Right hindlimb (tissue), 1 donor: Measurements from ENCODE around the gene MCCC2.
"Not testable (repeated sequence)": the region's sequence is repeated elsewhere in the genome, so short reads cannot be mapped to it uniquely, and the experiment has no call there.

Source experiments
- DNase-seq: peaks from one replicate; pipeline ENCODE4 v3.0.0-alpha.2; 2018

The MCCC2 gene

DNA sequence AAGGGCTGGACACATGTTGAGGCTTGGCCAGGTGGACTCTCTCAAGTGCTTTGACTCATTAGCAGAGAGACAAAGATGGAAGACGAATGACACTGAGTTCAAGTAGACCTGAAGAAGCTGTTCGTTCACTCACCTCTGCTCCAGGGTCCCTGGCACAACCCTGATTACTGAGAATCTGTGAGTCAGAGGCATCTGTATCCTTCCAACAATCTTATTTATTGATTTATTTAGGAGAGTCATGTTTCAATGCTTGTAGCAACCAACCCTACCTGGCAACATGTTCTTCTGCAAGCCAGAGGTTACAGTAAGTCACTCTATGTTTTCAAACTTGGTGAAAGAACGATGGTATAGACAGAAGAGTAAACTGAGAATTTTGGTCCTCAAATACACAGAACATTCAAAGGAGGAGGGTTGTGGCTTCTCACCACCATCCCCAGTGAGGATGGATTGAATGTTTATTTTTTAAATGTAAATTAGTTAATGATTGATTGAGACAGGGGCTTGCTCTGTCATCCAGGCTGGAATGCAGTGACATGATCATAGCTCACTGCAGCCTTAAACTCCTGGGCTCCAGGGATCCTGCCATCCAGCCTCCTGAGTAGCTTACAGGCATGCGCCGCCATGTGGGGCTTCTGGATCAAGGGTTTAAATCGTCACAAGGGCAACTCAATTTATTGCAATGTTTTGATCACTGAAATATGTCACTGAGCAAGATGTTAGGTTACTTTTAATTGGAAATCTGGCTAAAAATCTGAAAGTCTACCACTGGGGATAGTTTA, 76.2 kb downstream of the MCCC2 start:
- DNase-seq = no peak

DNA sequence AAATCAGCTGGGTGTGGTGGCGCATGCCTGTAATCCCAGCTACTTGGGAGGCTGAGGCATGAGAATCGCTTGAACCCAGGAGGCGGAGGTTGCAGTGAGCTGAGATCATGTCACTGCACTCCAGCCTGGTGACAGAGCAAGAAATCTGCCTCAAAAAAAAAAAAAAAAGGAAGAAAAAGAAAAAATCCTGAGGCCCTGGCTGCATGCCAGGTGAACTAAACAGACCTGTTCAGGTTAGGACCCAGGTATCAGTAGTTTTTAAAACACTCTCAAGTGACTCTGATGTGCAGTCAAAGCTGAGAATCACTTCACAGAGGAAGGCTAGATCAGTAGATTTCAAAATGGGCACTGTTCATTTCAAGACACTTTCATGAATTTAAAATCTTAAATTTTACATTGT, 77.5 kb downstream of the MCCC2 start:
- not testable (repeated sequence) for DNase-seq

DNA sequence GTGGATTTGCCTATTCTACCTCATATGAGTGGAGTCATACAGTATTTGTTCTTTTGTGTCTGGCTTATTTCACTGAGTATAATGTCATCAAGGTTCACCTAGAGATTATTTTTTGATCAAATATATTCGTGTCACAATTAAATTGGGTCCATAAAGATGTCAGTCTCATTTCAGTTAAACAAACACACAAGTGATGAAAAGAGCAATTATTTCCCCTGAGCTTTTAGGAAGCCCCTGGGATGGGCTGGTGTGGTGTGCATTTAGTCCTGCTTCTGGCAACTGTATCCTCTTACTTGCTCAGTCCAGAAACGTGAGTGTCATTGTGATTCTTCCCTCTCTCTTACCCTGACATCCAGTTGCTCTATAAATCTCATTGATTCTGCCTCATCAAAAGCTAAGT, 79.2 kb downstream of the MCCC2 start:
- DNase-seq = no peak

DNA sequence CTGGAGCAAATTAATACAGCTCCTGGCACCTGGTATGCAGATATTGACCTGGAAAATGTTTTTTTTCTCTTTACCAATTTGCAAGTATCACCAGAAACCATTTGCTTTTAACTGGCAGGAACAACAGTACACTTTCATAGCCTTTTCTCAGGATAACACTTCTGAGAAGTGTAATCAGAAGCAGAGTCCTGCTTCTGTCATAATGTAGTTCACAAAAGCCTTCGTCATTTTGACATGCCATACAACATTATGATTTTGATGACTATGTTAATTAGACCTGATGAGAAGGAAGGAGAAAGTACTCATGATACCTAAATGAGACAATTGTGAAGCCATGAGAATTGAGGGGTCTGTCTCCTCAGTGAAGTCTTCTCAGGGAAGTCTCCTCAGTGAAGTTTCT, 90.8 kb downstream of the MCCC2 start:
- DNase-seq = no peak

DNA sequence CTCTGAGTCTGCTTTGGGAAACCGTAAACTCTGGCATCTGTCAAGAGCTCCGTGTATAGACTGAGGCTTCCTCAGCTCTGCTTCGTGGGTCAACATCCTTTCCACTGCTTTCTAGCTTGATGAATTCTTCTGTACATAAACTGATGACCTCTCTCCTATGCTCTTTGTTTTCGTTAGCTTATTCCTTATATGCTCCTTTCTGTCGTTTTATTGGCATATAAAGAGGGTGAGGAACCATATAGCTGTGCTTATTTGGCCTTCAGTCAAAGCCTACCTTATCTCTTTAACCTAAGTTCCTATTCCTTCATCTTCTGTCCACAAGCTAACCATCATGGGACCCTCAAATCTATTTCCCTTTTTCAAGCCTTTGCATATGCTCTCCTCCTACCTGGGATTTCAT, 92.6 kb downstream of the MCCC2 start:
- no peak for DNase-seq

DNA sequence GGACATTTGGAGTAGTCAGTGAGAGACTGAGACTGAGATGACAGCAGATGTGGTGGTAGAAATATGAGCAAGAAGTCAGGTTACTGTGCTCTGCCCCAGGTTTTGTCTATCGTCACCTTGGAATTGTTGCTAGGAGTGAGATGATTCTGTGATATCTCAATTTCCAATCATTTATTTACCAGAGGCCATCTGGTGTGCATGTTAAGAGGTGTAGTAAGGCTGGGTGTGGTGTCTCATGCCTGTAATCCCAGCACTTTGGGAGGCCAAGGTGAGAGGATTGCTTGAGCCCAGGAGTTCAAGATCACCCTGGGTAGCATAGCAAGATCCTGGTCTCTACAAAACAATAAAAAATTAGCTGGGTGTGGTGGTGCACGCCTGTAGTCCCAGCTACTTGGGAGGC, 93.4 kb downstream of the MCCC2 start:
- DNase-seq = no peak

DNA sequence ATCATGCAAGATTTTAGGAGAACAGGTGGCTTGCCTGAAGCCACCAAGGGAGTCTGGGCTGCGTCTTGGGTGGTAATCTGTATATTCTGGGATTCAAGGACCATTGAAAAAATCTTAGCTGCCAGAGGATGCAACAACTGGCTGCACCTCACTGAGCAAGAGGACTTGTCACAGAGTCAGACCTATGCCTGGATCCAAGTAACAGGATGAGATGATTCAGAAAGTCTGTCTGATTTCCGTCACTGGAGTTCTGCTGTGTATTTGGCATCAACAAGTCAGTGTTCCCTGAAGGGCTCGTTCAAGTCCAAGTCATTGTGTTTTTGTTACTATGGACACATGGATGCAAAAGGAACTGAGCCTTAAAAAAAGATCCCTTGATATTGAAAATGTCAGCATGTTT, 94.2 kb downstream of the MCCC2 start:
- no peak for DNase-seq

DNA sequence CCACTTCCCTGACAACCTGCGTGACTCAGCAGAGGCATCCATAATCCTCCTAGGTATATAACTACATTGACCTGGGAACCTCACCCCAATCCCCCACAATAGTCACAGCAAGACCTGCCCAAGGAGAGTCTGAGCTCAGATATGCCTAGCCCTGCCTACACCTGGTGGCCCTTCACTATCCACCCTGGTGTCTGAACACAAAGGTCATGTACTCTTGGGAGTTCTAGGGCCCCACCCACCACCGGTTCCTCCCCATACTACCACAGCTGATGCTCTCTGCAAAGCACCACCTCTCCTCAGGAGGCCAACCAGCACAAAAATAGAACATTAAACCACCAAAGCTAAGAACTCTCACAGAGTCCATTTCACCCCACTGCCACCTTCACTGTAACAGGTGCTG, 97.2 kb downstream of the MCCC2 start:
- DNase-seq = no peak

DNA sequence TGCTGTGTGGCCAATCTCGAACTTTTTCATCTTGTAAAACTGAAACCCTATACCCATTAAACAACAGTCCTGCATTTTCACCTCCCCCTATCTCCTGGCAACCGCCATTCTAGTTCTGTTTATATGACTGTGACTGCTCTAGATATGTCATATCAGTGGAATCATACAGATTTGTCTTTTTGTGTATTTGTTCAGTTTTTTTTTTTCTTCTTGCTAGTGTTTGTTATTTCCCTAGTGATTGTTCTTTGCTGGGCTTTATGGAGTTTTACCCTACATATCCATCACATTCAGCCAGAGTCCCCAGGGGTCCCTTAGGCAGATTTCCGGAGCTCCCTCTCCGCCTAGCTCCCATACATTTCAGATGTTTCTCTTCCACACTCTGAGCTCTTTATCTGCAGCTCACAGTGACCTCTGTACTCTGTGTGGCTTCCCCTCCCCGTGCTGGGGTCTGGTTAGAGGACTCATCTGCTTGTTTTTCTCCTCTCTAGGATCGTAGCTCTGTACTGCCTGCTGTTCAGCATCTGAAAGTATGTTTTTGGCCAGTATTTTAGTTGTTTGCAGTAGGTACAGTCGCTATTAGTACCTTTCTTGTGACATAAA, 106.8 kb downstream of the MCCC2 start:
- DNase-seq = no peak

DNA sequence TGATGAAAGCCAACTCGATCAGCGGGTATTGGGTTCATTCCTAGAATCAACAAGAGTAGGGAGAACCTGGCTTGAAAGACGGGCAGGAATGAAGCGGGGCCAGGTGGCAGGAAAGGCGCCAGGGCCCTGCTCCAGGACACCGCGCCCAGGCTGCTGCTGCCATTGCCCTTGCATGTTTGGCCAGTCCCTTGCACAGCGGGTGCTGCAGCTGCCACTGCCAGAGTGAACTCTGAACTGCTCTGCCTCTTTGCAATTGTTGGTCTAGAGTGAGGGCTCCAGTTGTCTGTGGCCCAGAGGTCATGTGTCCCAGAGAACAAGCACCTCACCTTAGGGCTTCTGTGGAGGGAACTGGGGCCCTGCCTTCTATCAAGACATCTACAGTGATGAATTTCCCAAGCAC, 107.9 kb downstream of the MCCC2 start:
- no peak for DNase-seq

DNA sequence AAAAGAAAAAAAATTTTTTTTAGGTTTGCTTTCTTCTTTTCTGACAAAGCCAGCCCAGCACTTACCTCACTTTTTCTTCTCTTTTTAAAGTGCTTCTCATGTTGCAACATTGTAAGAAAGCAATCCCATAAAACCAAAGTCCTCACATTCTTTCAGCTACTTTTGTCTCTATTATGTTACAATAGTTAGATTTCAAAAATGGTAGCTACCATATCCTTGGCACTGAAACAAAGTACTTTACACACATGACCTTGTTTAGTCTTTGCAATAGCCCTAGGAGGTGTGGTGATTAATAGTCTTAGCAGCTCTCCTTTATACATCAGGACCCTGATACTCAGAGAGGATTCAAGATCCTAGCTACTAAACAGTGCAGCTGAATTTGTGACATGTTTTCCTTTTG, 108.5 kb downstream of the MCCC2 start:
- no peak for DNase-seq

DNA sequence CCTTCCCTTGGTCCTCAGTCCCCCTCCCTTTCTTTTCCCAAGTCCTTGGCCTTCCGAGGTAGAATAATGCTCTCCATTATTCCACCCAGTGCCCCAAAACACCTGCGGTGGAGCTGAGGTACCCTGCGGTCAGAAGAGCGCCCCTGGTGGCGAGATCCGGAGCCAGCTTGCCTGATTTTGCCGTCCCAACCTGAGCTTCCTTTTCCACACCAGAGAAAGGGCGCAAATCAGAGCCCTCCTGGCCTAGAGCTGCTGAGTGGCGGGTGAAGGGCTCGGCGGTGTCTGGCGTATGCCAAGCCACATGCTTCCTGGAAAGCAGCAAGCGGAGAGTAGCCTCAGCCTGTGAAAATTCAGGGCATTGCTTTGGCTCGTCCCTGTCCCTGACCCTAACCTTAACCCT, 110.8 kb downstream of the MCCC2 start:
- DNase-seq = no peak

DNA sequence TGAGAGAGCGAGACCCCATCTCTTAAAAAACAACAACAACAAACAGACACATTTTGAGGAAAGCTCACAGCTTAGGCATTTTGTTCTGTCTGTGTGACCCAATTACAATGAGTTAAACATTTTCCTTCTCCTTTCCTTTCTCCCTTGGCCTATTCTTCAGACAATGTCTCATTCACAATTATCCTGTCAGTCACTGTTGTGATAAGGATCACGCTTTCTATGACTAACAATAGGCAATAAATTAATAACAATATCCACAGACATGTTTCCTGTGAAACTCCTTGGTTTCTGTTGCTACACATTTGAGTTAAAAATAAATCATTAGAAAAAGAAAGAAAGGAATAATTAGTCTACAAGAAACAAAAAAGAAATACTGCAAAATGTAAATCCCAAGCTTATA, 112.1 kb downstream of the MCCC2 start:
- DNase-seq = no peak

DNA sequence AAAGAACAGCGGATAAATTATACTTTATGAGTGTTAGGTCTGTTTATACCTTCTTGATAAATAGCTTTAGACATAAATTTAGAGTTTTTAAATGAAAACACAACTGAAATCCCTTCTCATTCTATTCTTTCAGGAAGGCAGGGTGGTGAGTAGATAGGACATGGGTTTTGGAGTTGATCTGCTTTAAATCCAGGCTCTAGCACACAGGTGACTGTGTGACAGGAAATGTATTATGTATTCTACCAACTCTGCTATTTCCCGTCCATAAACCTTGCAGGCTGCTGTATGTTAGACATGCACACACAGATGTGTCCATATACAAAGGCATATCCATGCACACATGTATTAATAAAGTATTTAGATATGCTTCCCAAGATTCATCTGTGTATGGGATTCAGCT, 112.6 kb downstream of the MCCC2 start:
- DNase-seq = no peak

DNA sequence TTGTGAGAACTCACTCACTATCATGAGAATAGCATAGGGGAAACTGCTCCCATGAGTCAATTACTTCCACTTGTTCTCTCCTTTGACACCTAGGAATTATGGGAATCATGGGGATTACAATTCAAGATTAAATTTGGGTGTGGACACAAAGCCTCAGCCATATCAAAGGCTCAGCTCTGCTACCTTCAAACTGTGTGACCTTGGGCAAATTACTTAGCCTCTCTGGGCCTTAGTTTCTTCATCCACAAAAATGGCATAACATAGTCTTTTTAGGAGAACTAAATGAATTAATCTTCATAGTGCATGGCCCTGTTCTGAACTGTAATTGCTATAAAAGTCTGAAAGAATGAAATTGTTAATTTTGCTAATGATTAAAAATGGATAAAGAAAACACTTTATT, 113.7 kb downstream of the MCCC2 start:
- DNase-seq = no peak

DNA sequence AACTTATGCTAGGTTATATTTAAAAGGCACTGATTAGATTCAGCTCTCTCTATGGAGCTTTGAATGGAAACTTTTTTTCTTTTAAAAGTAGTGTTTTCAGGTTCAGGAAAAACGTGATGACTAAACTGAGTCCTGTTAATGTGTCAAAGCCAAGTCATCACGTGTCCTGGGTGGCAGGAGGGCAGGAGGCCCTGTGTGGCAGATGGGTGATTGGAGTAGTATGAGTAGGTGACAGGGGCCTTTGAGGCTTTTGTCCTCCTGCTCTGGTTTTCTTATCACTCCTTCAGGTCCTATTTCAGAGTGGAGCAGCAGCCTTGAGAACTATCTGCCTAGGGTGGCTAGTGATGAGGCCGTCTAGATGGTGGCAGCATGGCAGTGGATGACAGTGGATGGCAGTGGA, 114.3 kb downstream of the MCCC2 start:
- no peak for DNase-seq

DNA sequence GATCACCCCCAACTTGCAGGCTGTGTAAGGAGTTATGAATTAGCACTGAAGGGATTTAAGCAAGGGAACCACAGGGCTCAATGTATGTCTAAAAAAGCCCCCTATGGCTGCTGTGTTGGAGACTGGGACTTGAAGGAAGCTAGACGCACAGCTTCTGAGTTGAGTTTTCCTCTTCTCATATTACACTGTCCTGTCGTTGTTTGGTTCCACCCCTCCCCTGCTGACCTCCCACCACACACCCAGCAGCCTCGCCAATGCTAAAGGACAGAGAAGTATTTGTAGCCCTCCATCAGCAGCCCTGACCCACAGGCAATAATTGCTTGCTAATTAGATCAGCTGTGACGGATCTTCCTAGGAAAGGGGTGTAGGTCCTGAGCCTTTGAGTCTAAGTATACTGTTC, 116.8 kb downstream of the MCCC2 start:
- no peak for DNase-seq

DNA sequence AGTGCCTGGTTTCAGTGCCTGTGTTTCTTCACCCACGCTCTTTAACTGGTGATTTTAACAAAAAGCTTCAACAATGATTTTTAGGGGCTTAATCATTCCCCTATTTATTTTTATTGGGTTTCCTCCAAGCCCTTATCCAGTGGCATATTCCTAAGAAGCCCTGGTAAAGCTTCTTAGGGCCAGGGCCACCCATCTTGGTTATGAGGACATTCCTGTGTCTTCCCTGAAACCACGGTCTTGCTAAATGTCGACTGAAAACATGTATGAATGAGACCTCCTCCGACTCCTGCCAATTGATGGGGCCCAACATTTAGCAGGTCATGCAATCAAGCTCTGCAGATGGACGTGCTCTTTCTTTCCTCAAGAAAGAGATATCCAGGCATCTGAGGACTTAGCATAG, 118.3 kb downstream of the MCCC2 start:
- no peak for DNase-seq

DNA sequence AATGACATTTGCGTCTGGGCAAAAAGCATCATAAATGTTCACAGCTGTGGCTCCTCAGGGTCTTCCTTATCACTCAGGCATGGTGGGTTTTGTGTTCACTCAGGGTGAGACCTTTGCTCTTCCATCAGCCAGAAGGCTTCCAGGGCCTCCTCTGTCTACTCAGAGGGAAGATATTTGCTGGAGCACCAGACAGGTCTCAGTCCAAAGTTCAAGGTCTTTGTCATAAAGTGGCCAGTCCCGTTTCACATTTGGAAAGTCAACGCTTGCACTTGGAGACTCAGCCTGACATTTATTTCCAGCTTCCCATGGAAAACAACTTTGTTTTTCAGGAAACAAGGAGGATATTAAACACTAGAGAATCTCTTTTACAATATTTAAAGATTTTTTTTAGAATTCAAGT, 119.8 kb downstream of the MCCC2 start:
- DNase-seq = no peak
